A549 treated with DMSO at 1 μM for 4 hours (cell line): ENCODE measurements around the gene HEXIM1. TPM values are rescaled to one million over a fixed set of nuclear protein-coding genes. Genes with fewer than 3 reads are reported as not detected.

Experiments used
- total RNA-seq: library from RNA; stranded (reverse); fragments of 200-300 nt; extraction: Qiagen RNA extraction; gene quantifications from 5 replicates; pipeline ENCODE4 v1.2.3, GENCODE V29; 2022; ENCODE audit warnings: low read depth

Gene HEXIM1
- 48.8 to 56.1 TPM (median 51.9 TPM) in 5 replicates for total RNA-seq

GRCh38 chr17:45148183-45149036 lies at the start of gene HEXIM1:
TSS of gene HEXIM1 (plus strand) at chr17:45148475. CDS start at chr17:45149191, 716 bp downstream.

GRCh38 chr17:45132320-45132571 lies 16.0 kb upstream of the HEXIM1 start, which contains the start of gene PLCD3:
TSS of gene PLCD3 (minus strand) at chr17:45132515. CDS start at chr17:45132410, 105 bp downstream.

DNA sequence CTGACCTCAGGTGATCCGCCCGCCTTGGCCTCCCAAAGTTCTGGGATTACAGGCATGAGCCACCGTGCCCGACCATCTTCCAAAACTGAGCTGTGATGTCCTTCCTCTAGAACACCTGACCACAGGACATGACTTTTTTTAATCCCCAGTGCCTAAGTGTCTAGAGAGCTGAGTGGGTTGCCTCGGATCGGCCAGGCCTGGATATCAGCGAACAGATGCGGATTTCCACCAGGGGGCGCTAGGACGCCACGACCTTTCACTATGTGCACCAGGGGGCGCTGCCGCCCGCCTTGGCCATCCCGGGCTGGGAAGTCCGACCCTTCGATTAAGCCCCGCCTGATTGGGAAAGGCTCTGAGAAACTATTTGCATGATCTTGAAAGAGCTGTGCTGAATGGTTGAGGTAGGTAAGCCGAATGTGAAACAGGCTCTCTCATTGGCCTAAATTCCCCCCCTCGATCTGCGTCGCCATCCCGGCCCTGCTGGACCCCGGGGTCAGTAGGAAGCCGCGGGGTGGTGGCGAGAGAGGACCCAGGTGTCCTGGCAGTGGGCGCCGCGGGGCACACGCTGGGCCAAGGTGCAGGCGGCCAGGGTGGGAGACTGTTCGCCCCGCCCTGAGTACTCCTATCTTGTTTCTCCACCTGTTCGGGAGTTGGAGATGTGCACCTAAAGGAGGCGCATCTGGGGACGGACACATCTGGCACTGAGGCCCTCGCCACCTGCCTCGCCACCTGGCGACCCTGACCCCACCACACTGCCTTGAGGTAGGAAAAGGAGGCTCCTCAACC lies 12.9 kb upstream of the HEXIM1 start, which contains the start of gene ACBD4:
TSS of gene ACBD4 (plus strand) at position 496 of the 786 bp plus-strand sequence. CDS start 458 bp downstream, outside the sequence.

GRCh38 chr17:45161288-45162024 lies 13.2 kb downstream of the HEXIM1 start, which contains the start of gene HEXIM2:
TSS of gene HEXIM2 (plus strand) at chr17:45161875. CDS start at chr17:45162794, 919 bp downstream.

Other genes starting within 250 kb of the HEXIM1 start
- 159 to 184 TPM (median 170 TPM) in 5 replicates for gene EFTUD2, start 249.0 kb upstream of the HEXIM1 start, total RNA-seq
- 0.44 to 2.4 TPM (median 0.71 TPM) in 5 replicates for gene GFAP, start 233.0 kb upstream of the HEXIM1 start, total RNA-seq
- 33.4 to 46.7 TPM (median 45.4 TPM) in 5 replicates for gene KIF18B, start 200.7 kb upstream of the HEXIM1 start, total RNA-seq
- 17.6 to 30.5 TPM (median 24.6 TPM) in 5 replicates for gene C1QL1, start 180.2 kb upstream of the HEXIM1 start, total RNA-seq
- gene DCAKD, start 96.8 kb upstream of the HEXIM1 start, total RNA-seq = 18.0 to 24.0 TPM (median 20.5 TPM) in 5 replicates
- 162 to 316 TPM (median 205 TPM) in 5 replicates for gene NMT1, start 87.2 kb upstream of the HEXIM1 start, total RNA-seq
- gene PLCD3, start 16.0 kb upstream of the HEXIM1 start, total RNA-seq = 177 to 204 TPM (median 194 TPM) in 5 replicates
- 5.0 to 8.9 TPM (median 7.8 TPM) in 5 replicates for gene ACBD4, start 12.8 kb upstream of the HEXIM1 start, total RNA-seq
- 12.6 to 18.6 TPM (median 18.0 TPM) in 5 replicates for gene HEXIM2, start 13.4 kb downstream of the HEXIM1 start, total RNA-seq
- 31.1 to 48.3 TPM (median 44.1 TPM) in 5 replicates for gene FMNL1, start 73.4 kb downstream of the HEXIM1 start, total RNA-seq
- gene SPATA32, start 113.6 kb downstream of the HEXIM1 start, total RNA-seq = 0.11 to 0.25 TPM (median 0.22 TPM) in 5 replicates
- 59.1 to 90.6 TPM (median 67.3 TPM) in 5 replicates for gene MAP3K14, start 168.5 kb downstream of the HEXIM1 start, total RNA-seq